ENCODE results near the gene ZBTB7C. TPM values are rescaled to one million over a fixed set of nuclear protein-coding genes. Genes with fewer than 3 reads are reported as not detected.

ZBTB7C gene
- total and polyA plus RNA-seq, 8 donors, result 3.0 to 47.8 (median 19.3) TPM

- DNase-seq, result peak; percentile 85 to 92
- intact Hi-C loops (cut with DNase I; ENCODE audit: low total_unique reads), result no loop called here
- H3K4me3 ChIP-seq, result no peak overlapping the region
- H3K9me3 ChIP-seq, result no peaks in the 10 kb centered on the region
- peaks cover 0 to 34% (median 18%) of the 10 kb centered on the region in 3 donors for H3K27me3 ChIP-seq
- peak overlapping the region; percentile 78 to 90 (median 87) for H3K27ac ChIP-seq
- no peaks in the 10 kb centered on the region for H3K36me3 ChIP-seq
- 21 to 39% (median 28%) methylated on average over 12 to 14 of the region's 14 CpGs for WGBS, 5 donors
- peaks cover 33 to 79% (median 69%) of the 10 kb centered on the region in 4 donors for H3K4me1 ChIP-seq
- TF ChIP-seq CTCF (IDR thresholded peaks at IDR 0.05), result no peak
- no peak for TF ChIP-seq POLR2A (IDR thresholded peaks at IDR 0.05)
- peak in 2 of 3 donors; percentile 4 to 63 for TF ChIP-seq POLR2AphosphoS5 (IDR thresholded peaks at IDR 0.05)
- no peak for TF ChIP-seq EP300 (IDR thresholded peaks at IDR 0.05)
Measured at GRCh38 chr18:48139431-48140347, 269.5 kb downstream of the ZBTB7C start.

- intact Hi-C loops (cut with DNase I; ENCODE audit: low total_unique reads), result no loop called here
- Histone ChIP-seq H3K27me3 (peaks cover 0 to 34% (median 18%) of the 10 kb centered on the region in 3 donors), H3K36me3 (no peaks in the 10 kb centered on the region), H3K9me3 (no peaks in the 10 kb centered on the region), H3K4me1 (peaks cover 37 to 87% (median 77%) of the 10 kb centered on the region in 4 donors), H3K4me3 (peak overlapping the region in 1 of 4 donors; percentile 2), H3K27ac (peak overlapping the region; percentile 78 to 90 (median 87))
- 38 to 64% (median 40%) methylated on average over 7 of the region's 7 CpGs for WGBS, 5 donors
- peak; percentile 59 to 64 for DNase-seq
- TF ChIP-seq POLR2AphosphoS5 (IDR thresholded peaks at IDR 0.05) (peak in 1 of 3 donors; percentile 57), EP300 (IDR thresholded peaks at IDR 0.05) (no peak)
Measured at GRCh38 chr18:48138660-48139430, 270.3 kb downstream of the ZBTB7C start.

GRCh38 chr18:48138210-48138609 is 271.0 kb downstream of the ZBTB7C start:
- Histone ChIP-seq H3K36me3 (no peaks in the 10 kb centered on the region), H3K4me3 (peak overlapping the region in 1 of 4 donors; percentile 5), H3K9me3 (no peaks in the 10 kb centered on the region), H3K27me3 (peaks cover 0 to 34% (median 18%) of the 10 kb centered on the region in 3 donors), H3K27ac (peak overlapping the region; percentile 73 to 90 (median 87)), H3K4me1 (peaks cover 39 to 92% (median 83%) of the 10 kb centered on the region in 4 donors)
- WGBS, 5 donors, result 43 to 51% (median 45%) methylated on average over 4 of the region's 4 CpGs
- intact Hi-C loops (cut with DNase I; ENCODE audit: low total_unique reads), result no loop called here
- TF ChIP-seq EP300 (IDR thresholded peaks at IDR 0.05), result no peak
- TF ChIP-seq POLR2AphosphoS5 (IDR thresholded peaks at IDR 0.05), result no peak
- TF ChIP-seq CTCF (IDR thresholded peaks at IDR 0.05), result no peak
- no peak for TF ChIP-seq POLR2A (IDR thresholded peaks at IDR 0.05)
- DNase-seq, result no peak

- H3K27ac ChIP-seq, result peak overlapping the region; percentile 78 to 90 (median 87)
- peaks cover 45 to 92% (median 87%) of the 10 kb centered on the region in 4 donors for H3K4me1 ChIP-seq
- peak overlapping the region; percentile 59 to 68 (median 64) for H3K4me3 ChIP-seq
- H3K27me3 ChIP-seq, result peaks cover 0 to 34% (median 18%) of the 10 kb centered on the region in 3 donors
- intact Hi-C loops (cut with DNase I; ENCODE audit: low total_unique reads), result no loop called here
- WGBS, 5 donors, result 20 to 50% (median 36%) methylated on average over 10 of the region's 10 CpGs
- no peaks in the 10 kb centered on the region for H3K9me3 ChIP-seq
- peak; percentile 69 to 85 for DNase-seq
- TF ChIP-seq POLR2AphosphoS5 (IDR thresholded peaks at IDR 0.05) (peak in 2 of 3 donors; percentile 79 to 80), CTCF (IDR thresholded peaks at IDR 0.05) (no peak)
- no peaks in the 10 kb centered on the region for H3K36me3 ChIP-seq
Measured at GRCh38 chr18:48137374-48138081, 271.7 kb downstream of the ZBTB7C start.
